Measurements from ENCODE around the gene OR4N2.
"Not testable (repeated sequence)": the region's sequence is repeated elsewhere in the genome, so short reads cannot be mapped to it uniquely, and the experiment has no call there.

OR4N2 gene

GRCh38 chr14:19803470-19803869 is at the start of gene OR4N2:
TSS of gene OR4N2 (plus strand) at chr14:19803770. CDS start at chr14:19827449, 23,679 bp downstream.
- not testable (repeated sequence) for DNase-seq

- no peak for DNase-seq
Measured at GRCh38 chr14:19754172-19754571, 49.4 kb upstream of the OR4N2 start.

GRCh38 chr14:19771491-19771890 is 32.1 kb upstream of the OR4N2 start:
- DNase-seq: not testable (repeated sequence)

GRCh38 chr14:19771895-19772430 is 31.6 kb upstream of the OR4N2 start:
- DNase-seq: no peak

GRCh38 chr14:19772454-19772853 is 31.1 kb upstream of the OR4N2 start:
- not testable (repeated sequence) for DNase-seq

GRCh38 chr14:19773204-19773603 is 30.4 kb upstream of the OR4N2 start, which contains the start of gene OR4M1:
TSS of gene OR4M1 (plus strand) at chr14:19773504. CDS start at chr14:19780323, 6,819 bp downstream.
- not testable (repeated sequence) for DNase-seq

GRCh38 chr14:19775587-19775986 is 28.0 kb upstream of the OR4N2 start:
- DNase-seq: no peak

GRCh38 chr14:19785848-19786247 is 17.7 kb upstream of the OR4N2 start:
- not testable (repeated sequence) for DNase-seq

- DNase-seq: not testable (repeated sequence)
Measured at GRCh38 chr14:19787318-19787717, 16.3 kb upstream of the OR4N2 start.

GRCh38 chr14:19788150-19788549 is 15.4 kb upstream of the OR4N2 start:
- not testable (repeated sequence) for DNase-seq

GRCh38 chr14:19796520-19797108 is 7.0 kb upstream of the OR4N2 start:
- not testable (repeated sequence) for DNase-seq

- DNase-seq: no peak
Measured at GRCh38 chr14:19799880-19800279, 3.7 kb upstream of the OR4N2 start.

GRCh38 chr14:19800282-19801117 is 3.1 kb upstream of the OR4N2 start:
- no peak for DNase-seq

- DNase-seq: no peak
Measured at GRCh38 chr14:19801118-19801464, 2.5 kb upstream of the OR4N2 start.

- DNase-seq: not testable (repeated sequence)
Measured at GRCh38 chr14:19813171-19813920, 9.8 kb downstream of the OR4N2 start.

- not testable (repeated sequence) for DNase-seq
Measured at GRCh38 chr14:19819879-19820278, 16.3 kb downstream of the OR4N2 start.

GRCh38 chr14:19821016-19821415 is 17.4 kb downstream of the OR4N2 start:
- DNase-seq: not testable (repeated sequence)

GRCh38 chr14:19823178-19823577 is 19.6 kb downstream of the OR4N2 start:
- DNase-seq: no peak

- no peak for DNase-seq
Measured at GRCh38 chr14:19823765-19824164, 20.2 kb downstream of the OR4N2 start.

GRCh38 chr14:19827626-19828244 is 24.2 kb downstream of the OR4N2 start:
- not testable (repeated sequence) for DNase-seq

GRCh38 chr14:19828314-19828713 is 24.7 kb downstream of the OR4N2 start:
- DNase-seq: no peak

- DNase-seq: not testable (repeated sequence)
Measured at GRCh38 chr14:19834203-19834848, 30.8 kb downstream of the OR4N2 start.
